DLD1 (cell line): ENCODE measurements around the gene LMF1.
"Not testable (repeated sequence)": the region's sequence is repeated elsewhere in the genome, so short reads cannot be mapped to it uniquely, and the experiment has no call there.

Experiments used
- in situ Hi-C: cut with HindIII; loops from 2 replicates; pipeline ENCODE4 v1.10.0; 2017; ENCODE audit warnings: low sequenced_read_pairs

LMF1 gene

DNA sequence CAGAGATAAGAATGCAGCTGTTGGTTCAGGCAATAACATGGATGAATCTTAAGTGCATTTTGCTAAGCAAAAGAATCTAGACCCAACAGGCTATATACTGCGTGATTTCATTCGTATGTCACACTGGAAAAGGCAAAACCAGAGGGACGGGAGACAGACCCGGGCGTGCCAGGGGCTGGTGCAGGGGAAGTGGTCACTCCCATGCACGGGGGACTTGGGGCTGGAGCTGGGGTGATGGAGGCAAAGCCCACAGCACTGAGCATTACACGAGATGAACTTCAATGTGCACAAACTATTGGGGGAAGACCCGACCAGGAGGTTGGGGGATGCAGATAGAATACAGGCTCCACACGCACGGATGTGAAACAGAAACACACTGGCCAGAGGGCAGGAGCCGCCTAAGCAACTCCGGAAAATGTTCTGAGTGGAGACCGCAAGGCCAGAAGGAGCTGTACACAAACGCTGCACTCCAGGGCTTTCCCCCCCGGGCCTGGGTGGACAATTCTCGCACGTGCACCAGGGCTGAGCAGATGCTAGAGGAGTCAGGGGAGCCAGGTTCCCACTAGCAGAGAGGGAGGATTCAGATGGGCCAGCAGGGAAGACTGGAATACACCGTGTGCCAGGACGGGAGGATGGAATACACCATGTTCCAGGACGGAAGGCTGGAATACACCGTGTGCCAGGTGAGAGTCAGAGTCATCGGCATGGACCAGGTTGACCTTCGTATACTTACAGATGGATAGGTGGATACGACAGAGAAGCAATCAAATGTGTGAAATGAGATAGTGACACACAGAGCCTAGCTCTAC is 11.3 kb downstream of the LMF1 start:
- in situ Hi-C loops = no loop called here

DNA sequence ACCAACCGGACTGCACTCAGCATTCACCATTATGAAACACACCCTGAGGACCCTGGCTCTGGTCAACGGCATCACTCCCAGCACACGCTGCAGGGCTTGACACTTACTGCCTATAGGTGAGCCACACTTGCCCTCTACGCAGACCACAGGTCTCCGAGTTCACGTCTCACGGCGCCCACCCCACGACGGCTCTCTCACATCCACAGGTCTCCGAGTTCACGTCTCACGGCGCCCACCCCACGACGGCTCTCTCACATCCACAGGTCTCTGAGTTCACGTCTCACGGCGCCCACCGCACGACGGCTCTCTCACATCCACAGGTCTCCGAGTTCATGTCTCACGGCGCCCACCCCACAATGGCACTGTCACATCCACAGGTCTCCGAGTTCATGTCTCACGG is 15.0 kb downstream of the LMF1 start:
- in situ Hi-C loops = not testable (repeated sequence)

DNA sequence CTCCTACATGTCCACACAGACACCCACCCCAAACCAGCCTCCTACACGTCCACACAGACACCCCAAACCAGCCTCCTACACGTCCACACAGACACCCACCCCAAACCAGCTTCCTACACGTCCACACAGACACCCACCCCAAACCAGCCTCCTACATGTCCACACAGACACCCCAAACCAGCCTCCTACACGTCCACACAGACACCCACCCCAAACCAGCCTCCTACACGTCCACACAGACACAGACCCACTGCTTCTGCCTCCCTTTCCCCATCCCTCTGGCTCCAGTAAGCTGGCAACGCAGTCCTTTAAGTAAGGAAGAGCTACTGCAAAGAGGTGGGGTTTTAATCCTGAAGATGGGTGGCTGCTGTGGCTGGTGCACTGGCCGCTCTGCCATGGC is 17.0 kb downstream of the LMF1 start:
- in situ Hi-C loops = not testable (repeated sequence)

DNA sequence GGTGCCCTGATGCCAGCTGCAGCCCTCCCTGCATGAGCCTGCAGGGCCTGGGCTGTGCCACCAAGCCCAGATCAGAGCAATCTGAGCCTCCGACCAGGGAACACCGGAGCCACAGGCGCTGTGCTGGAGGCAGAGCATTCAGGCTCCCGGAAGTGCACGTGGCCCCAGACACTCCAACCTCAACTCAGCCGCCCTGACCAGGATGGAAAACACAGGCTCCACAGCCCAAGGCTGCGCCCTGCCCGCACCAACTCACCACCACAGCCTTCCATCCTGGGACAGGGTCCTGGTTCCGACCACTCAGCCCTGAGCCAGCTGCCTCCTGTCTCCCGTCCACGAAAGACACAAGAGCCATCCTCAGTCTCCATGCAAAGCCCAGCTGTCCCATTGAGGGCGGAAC is 18.5 kb downstream of the LMF1 start:
- in situ Hi-C loops = no loop called here

DNA sequence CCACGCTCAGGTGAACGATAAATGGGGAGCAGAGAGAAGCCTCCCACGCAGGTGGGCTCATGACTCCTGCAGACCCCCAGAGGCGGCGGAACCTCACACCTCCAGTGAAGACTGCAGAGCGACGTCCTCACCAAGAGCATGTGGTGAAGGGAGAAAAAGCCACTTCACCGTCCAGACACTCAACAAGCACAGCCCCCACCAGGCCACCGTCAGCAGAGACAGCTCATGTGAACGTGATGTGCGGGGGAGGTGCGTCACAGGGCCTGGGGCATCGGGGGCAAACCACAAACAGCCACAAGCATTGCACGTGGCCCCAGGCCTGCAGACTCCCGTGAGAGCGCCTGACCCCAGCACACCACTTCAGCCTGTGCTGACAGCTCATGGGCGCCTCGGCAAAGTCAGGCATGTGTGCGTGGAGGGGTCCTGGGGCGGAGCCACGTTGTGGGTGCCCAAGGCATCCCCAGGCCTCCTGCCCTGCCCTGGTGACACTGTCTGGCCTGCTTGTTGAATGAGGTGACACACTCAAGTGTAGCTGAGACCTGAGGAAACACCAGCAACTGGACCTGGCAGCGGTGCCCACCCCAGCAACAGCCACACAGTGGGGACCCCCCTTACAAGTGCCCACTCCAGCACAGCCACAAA is 19.0 kb downstream of the LMF1 start:
- in situ Hi-C loops = no loop called here

GRCh38 chr16:950733-951573 is 19.8 kb downstream of the LMF1 start:
- in situ Hi-C loops = not testable (repeated sequence)

- in situ Hi-C loops = not testable (repeated sequence)
These were observed 22.0 kb downstream of the LMF1 start for GRCh38 chr16:948767-949166.

GRCh38 chr16:947922-948303 is 22.9 kb downstream of the LMF1 start:
- in situ Hi-C loops = not testable (repeated sequence)

GRCh38 chr16:947255-947921 is 23.4 kb downstream of the LMF1 start:
- in situ Hi-C loops = no loop called here

- in situ Hi-C loops = no loop called here
These were observed 24.8 kb downstream of the LMF1 start for GRCh38 chr16:946048-946395.

DNA sequence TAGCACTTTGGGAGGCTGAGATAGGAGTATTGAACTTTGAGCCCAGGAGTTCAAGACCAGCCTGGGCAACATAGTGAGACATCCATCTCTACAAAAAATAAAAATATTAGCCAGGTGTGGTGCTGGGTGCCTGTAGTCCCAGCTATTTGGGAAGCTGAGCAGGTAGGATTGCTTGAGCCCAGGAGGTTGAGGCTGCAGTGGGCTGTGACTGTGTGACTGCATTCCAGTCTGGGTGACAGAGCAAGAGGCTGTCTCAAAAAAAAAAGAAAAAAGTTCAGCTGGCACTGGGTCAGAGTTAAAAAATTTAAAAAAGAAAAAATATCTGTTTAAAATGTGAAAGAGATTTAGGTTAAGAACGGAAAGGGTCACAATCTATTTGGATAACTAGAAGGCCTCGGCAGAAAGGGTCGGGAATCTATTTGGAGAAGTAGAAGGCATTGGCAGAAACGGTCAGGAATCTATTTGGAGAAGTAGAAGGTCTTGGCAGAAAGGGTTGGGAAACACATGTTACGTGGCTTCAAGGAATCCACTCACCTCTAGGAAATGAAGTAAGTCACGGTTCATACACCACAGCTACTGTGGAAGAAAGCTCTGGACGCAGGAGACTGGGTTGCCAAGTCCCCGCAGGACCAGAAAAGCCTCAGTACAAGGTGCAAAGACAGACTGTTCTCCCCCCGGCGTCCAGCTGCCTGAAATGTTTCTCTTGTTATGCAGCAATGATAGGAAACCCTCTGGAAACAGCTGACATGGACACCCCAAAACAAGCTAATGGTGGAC is 25.3 kb downstream of the LMF1 start:
- in situ Hi-C loops = no loop called here

DNA sequence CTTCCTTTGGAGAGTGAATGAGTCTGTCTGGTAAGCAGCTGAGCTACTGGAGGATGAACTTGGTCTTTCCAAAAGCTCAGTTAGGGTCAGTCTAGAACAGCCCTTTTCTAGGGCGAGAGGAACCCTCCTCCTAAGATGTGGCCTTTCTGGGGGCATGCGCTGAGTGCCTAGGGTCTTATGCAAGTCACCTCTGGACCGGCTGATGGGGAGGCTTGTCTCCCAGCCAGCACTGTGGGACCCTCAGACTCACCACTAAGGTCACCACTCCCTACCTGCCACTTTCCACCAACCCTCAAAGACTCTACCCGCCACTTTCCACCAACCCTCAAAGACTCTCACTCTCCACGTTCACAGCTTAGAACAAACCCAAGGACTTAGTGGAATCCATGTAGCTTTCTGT is 26.8 kb downstream of the LMF1 start:
- in situ Hi-C loops = no loop called here

- in situ Hi-C loops = no loop called here
These were observed 28.2 kb downstream of the LMF1 start for GRCh38 chr16:942436-943060.

DNA sequence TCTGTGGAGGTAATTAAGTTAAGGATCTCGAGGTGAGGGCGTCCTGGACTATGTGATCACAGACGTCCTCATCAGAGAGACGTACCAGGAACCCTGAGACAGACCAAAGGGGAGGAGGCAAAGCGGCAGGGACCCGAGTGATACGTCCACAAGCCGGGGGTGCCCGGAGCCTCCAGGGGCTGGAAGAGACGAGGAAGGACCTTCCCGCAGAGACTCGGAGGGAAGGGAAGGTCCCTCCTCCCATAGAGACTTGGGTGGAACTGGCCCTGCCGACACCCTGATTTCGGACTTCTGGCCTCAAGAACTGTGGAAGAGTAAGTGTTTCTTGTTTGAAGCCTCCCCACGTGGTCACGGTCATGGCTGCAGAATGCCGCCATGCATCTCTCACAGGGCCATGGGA is 30.8 kb downstream of the LMF1 start:
- in situ Hi-C loops = no loop called here

DNA sequence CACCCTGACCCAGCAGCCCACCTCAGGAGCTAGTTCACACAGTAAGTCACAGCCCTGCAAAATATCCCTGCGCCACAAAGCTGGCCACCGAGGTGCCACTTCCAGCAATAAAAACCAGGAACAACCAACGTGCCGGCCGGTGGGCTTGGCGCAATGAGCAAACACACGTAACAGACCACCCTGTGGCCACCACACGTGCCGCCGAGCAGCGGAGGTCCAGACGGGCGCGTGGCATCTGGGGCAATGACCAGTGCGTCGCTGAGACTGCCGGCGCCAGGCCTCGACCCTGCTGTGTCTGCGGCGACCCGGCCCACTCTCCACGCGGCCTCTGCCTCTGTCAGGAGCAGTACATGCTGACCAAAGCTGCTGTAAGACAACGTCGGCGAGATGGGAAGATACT is 31.5 kb downstream of the LMF1 start:
- in situ Hi-C loops = no loop called here

GRCh38 chr16:938752-939151 is 32.0 kb downstream of the LMF1 start:
- in situ Hi-C loops = no loop called here

DNA sequence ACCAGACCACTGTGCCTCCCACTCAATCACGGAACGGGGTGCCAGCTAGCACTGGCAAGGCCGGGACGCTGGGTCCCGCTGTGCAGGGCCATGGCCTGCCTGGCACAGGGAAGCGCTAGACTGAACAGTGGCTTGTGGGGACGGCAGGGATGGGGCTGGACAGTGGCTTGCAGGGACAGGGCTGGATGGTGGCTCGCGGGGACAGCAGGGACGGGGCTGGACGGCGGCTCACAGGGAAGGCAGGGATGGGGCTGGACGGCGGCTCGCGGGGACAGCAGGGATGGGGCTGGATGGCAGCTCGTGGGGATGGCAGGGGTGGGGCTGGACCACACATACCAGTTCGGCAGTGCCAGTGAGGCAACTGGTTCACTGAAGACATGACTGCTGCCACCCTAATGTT is 32.6 kb downstream of the LMF1 start:
- in situ Hi-C loops = no loop called here

DNA sequence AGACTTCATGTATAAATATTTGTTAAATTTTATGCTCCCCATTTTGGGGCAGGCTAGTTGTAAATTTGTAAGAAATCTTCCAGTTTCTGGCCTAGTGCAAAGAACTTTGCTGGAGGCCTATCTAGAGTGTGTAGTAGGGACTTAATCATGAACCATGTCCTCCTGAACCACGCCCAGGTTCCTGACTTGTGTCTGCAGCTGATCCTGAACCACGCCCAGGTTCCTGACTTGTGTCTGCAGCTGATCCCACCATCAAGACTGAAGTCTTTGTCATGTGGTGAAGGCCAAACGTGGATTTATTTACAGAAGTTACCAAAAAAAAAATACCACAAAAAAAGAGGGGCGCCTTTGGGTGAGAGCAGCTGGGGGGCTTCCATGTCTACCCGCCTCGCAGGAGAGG is 33.1 kb downstream of the LMF1 start:
- in situ Hi-C loops = no loop called here

DNA sequence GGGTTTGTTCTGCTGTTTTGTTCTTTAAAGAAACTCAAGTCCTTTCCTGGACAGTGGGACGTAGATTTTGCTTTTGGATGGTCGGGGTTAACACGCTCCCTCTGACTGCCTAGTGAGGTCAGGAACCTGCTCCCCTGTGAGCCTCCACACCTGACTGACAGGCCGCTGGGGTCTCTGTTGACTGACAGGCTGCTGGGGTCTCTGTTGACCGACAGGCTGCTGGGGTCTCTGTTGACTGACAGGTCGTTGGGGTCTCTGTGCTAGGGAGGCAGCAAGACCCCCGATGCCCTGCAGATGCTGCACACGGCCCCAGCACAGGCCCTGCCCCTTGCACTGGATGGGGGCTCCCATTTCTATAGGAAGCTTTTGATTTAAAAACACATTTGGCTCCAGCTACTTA is 33.5 kb downstream of the LMF1 start:
- in situ Hi-C loops = no loop called here

GRCh38 chr16:935684-936083 is 35.1 kb downstream of the LMF1 start:
- in situ Hi-C loops = no loop called here
